DMS53 treated with DMSO at 0.1 percent for 48 hours (cell line): ENCODE data around the gene SPTSSB.

Experiments used
- DNase-seq: peaks from one replicate; lab custom pipeline; 2025; ENCODE audit not compliant: unreplicated experiment; lab: John Stamatoyannopoulos, UW

The SPTSSB gene

GRCh38 chr3:161339517-161340500 lies 31.5 kb downstream of the SPTSSB start:
- no peak for DNase-seq

- DNase-seq: no peak
These were observed 34.0 kb downstream of the SPTSSB start for GRCh38 chr3:161337311-161337710.

GRCh38 chr3:161336661-161337060 lies 34.7 kb downstream of the SPTSSB start:
- no peak for DNase-seq

- no peak for DNase-seq
These were observed 37.6 kb downstream of the SPTSSB start for GRCh38 chr3:161333696-161334095.

- DNase-seq: peak; percentile 16
These were observed 38.5 kb downstream of the SPTSSB start for GRCh38 chr3:161332792-161333191.

GRCh38 chr3:161325059-161325458 lies 46.3 kb downstream of the SPTSSB start:
- no peak for DNase-seq

- peak; percentile 16 for DNase-seq
These were observed 47.2 kb downstream of the SPTSSB start for GRCh38 chr3:161323926-161324621.

GRCh38 chr3:161322781-161323568 lies 48.3 kb downstream of the SPTSSB start:
- no peak for DNase-seq

- no peak for DNase-seq
These were observed 50.5 kb downstream of the SPTSSB start for GRCh38 chr3:161320837-161321236.

- no peak for DNase-seq
These were observed 51.5 kb downstream of the SPTSSB start for GRCh38 chr3:161319867-161320266.

- DNase-seq: no peak
These were observed 54.2 kb downstream of the SPTSSB start for GRCh38 chr3:161317077-161317476.

GRCh38 chr3:161316006-161316689 lies 55.2 kb downstream of the SPTSSB start:
- no peak for DNase-seq

- DNase-seq: no peak
These were observed 56.4 kb downstream of the SPTSSB start for GRCh38 chr3:161314836-161315395.

GRCh38 chr3:161310649-161311423 lies 60.5 kb downstream of the SPTSSB start:
- DNase-seq: no peak

GRCh38 chr3:161305095-161305991 lies 66.0 kb downstream of the SPTSSB start:
- DNase-seq: no peak

- DNase-seq: no peak
These were observed 74.5 kb downstream of the SPTSSB start for GRCh38 chr3:161296814-161297213.

GRCh38 chr3:161295325-161295724 lies 76.0 kb downstream of the SPTSSB start:
- no peak for DNase-seq
